Neuronal stem cell (in vitro differentiated cells): Measurements from ENCODE around the gene ANP32A.
"Not testable (repeated sequence)": the region's sequence is repeated elsewhere in the genome, so short reads cannot be mapped to it uniquely, and the experiment has no call there.

Source experiments
- DNase-seq: peaks from one replicate; pipeline ENCODE4 v3.0.0-alpha.2; 2013; ENCODE audit warnings: low spot score
- H2AFZ ChIP-seq: one replicate; pipeline ENCODE4 v1.6.1; 2013; ENCODE audit warnings: mild to moderate bottlenecking, low read length, inconsistent platforms
- H2AK5ac ChIP-seq: 2 replicates; pipeline ENCODE4 v1.6.1; 2013; ENCODE audit warnings: low read depth, mild to moderate bottlenecking, inconsistent platforms, low read length, moderate library complexity, mixed read lengths
- H2BK120ac ChIP-seq: 2 replicates; pipeline ENCODE4 v1.6.1; 2013; ENCODE audit warnings: low read depth, mild to moderate bottlenecking, inconsistent platforms, low read length, moderate library complexity, mixed read lengths
- H2BK12ac ChIP-seq: one replicate; pipeline ENCODE4 v1.6.1; 2013; ENCODE audit warnings: low read length, inconsistent platforms
- H2BK15ac ChIP-seq: 2 replicates; pipeline ENCODE4 v1.6.1; 2013; ENCODE audit warnings: mild to moderate bottlenecking, low read length, inconsistent platforms, mixed read lengths
- H2BK5ac ChIP-seq: one replicate; pipeline ENCODE4 v1.6.1; 2013; ENCODE audit warnings: inconsistent platforms, mild to moderate bottlenecking, low read length, moderate library complexity
- H3K14ac ChIP-seq: one replicate; pipeline ENCODE4 v1.6.1; 2013; ENCODE audit warnings: low read length, inconsistent platforms
- H3K18ac ChIP-seq: 2 replicates; pipeline ENCODE4 v1.6.1; 2013; ENCODE audit warnings: low read length, inconsistent platforms
- H3K23ac ChIP-seq: 2 replicates; pipeline ENCODE4 v1.6.1; 2013; ENCODE audit warnings: low read depth, mild to moderate bottlenecking, mixed read lengths, low read length, inconsistent platforms; ENCODE audit not compliant: poor library complexity
- H3K27ac ChIP-seq: replicated peaks from 3 replicates; pipeline ENCODE4 v1.5.1; 2013; ENCODE audit warnings: low read length, inconsistent platforms
- H3K27me3 ChIP-seq, 3 experiments: 2 replicates each; pipeline ENCODE4 v1.6.1; 2013; ENCODE audit warnings: low read length in 3 of 3, mild to moderate bottlenecking in 2 of 3, inconsistent platforms in 1 of 3, low read depth in 1 of 3, mixed read lengths in 1 of 3, moderate library complexity in 1 of 3; ENCODE audit not compliant: control insufficient read depth in 3 of 3, insufficient read depth in 3 of 3
- H3K36me3 ChIP-seq, 2 donors: replicated peaks in 1 of 2; 2 replicates each; pipeline ENCODE4 v1.6.1; 2013; ENCODE audit warnings: low read length in 2 of 2; ENCODE audit not compliant: control insufficient read depth in 2 of 2, insufficient read depth in 2 of 2
- H3K4ac ChIP-seq: 2 replicates; pipeline ENCODE4 v1.6.1; 2013; ENCODE audit warnings: inconsistent platforms, mild to moderate bottlenecking, low read length, moderate library complexity
- H3K4me1 ChIP-seq, 2 donors: 1 replicate in 1 of 2; 2 replicates in 1 of 2; pipeline ENCODE4 v1.6.1; 2013; ENCODE audit warnings: low read length in 2 of 2, low read depth in 1 of 2; ENCODE audit not compliant: control insufficient read depth in 2 of 2, insufficient read depth in 1 of 2
- H3K4me2 ChIP-seq: one replicate; pipeline ENCODE4 v1.6.1; 2013; ENCODE audit warnings: mild to moderate bottlenecking, low read length, inconsistent platforms; ENCODE audit not compliant: insufficient read depth, poor library complexity, severe bottlenecking
- H3K4me3 ChIP-seq, 2 donors: 2 replicates each; pipeline ENCODE4 v1.5.1; 2013; ENCODE audit warnings: low read length in 2 of 2, mild to moderate bottlenecking in 2 of 2, inconsistent platforms in 1 of 2, moderate library complexity in 1 of 2
- H3K79me1 ChIP-seq: one replicate; pipeline ENCODE4 v1.6.1; 2013; ENCODE audit warnings: low read depth, mild to moderate bottlenecking, inconsistent platforms, low read length, moderate library complexity
- H3K9ac ChIP-seq: one replicate; pipeline ENCODE4 v1.6.1; 2013; ENCODE audit warnings: mild to moderate bottlenecking, low read depth, low read length, inconsistent platforms; ENCODE audit not compliant: poor library complexity
- H3K9me3 ChIP-seq, 2 donors: replicated peaks in 1 of 2; 2 replicates each; pipeline versions ENCODE3 to v1.6.1; 2013; ENCODE audit warnings: low read length in 2 of 2, mild to moderate bottlenecking in 2 of 2, inconsistent platforms in 1 of 2, low read depth in 1 of 2, mixed read lengths in 1 of 2, moderate library complexity in 1 of 2; ENCODE audit not compliant: control insufficient read depth in 2 of 2, insufficient read depth in 1 of 2
- H4K8ac ChIP-seq: one replicate; pipeline ENCODE4 v1.6.1; 2013; ENCODE audit warnings: low read depth, mild to moderate bottlenecking, inconsistent platforms, low read length, moderate library complexity
- H4K91ac ChIP-seq: one replicate; pipeline ENCODE4 v1.6.1; 2013; ENCODE audit warnings: low read length, low read depth, mild to moderate bottlenecking, inconsistent platforms; ENCODE audit not compliant: poor library complexity
- WGBS, 2 donors: extraction: QIAGEN DNeasy Blood & Tissue Kit; methylation state at CpG; one replicate each; pipeline ENCODE4 v1.1.7; 2013; ENCODE audit warnings: missing lambda C conversion rate in 2 of 2, mixed read lengths in 1 of 2; ENCODE audit not compliant: insufficient read length in 2 of 2, insufficient replicate concordance in 1 of 2; ENCODE audit errors: extremely low coverage in 2 of 2; 5-methylcytosine and 5-hydroxymethylcytosine counted together

ANP32A gene

DNA sequence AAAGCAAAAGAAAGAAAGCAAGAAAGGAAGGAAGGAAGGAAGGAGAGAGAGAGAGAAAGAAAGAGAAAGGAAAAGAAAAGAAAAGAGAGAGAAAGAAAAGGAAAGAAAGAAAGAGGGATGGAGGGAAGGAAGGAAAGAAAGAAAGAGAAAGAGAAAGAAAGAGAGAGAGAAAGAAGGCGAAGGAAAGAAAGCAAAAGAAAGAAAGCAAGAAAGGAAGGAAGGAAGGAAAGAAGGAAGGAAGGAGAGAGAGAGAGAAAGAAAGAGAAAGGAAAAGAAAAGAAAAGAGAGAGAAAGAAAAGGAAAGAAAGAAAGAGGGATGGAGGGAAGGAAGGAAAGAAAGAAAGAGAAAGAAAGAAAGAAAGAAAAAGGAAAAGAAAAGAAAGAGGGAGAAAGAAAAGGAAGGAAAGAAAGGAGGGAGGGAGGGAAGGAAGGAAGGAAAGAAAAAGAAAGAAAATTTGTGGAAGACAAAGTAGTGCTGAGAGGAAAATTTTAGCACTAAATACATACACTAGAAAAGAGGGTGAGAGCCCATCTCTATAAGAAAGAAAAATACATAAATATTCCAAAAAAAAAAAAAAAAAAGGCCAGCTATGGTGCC, 60.6 kb downstream of the ANP32A start:
- not testable (repeated sequence) for H4K91ac ChIP-seq, H3K79me1 ChIP-seq, H3K23ac ChIP-seq, H2BK15ac ChIP-seq, H2BK120ac ChIP-seq, H3K36me3 ChIP-seq, H3K18ac ChIP-seq, H3K27ac ChIP-seq, H3K4me1 ChIP-seq, H3K4ac ChIP-seq, H4K8ac ChIP-seq, H3K14ac ChIP-seq, H3K4me3 ChIP-seq, H2BK12ac ChIP-seq, H3K4me2 ChIP-seq, H3K9me3 ChIP-seq, H2BK5ac ChIP-seq, H2AFZ ChIP-seq, DNase-seq, H3K9ac ChIP-seq, H2AK5ac ChIP-seq
- WGBS, 2 donors: no CpG with 5 or more reads among the region's 1 CpG
- peaks cover 0 to 13% (median 0%) of the 10 kb centered on the region in 3 experiments for H3K27me3 ChIP-seq

DNA sequence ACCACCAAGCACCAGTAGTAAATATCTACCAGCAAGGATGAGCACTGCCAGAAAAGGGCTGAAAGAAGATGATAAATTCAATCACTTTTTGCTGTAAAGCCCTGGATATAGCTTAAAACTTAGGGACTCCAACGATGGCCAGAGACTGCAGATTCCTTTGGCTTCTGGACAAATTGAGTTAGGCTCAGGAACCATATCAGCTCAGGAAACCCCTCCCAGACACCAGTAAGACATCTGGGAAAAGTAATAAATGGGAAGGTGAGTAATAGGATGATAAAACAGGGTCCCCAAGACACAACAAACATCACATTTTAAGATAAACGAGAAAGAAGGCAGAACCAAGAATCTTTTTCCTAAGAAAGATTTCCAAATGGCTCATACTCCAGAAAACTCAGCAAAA, 65.0 kb downstream of the ANP32A start:
- H2AFZ ChIP-seq: no peak overlapping the region
- H3K9ac ChIP-seq: no peak overlapping the region
- WGBS, 2 donors: no CpG with 5 or more reads among the region's 2 CpGs
- no peak overlapping the region for H3K23ac ChIP-seq
- no peak overlapping the region for H3K27ac ChIP-seq
- no peak overlapping the region for H3K14ac ChIP-seq
- no peak overlapping the region for H3K4me2 ChIP-seq
- H4K8ac ChIP-seq: no peak overlapping the region
- no peak overlapping the region for H3K4me3 ChIP-seq
- H4K91ac ChIP-seq: no peak overlapping the region
- H2BK5ac ChIP-seq: no peak overlapping the region
- no peaks in the 10 kb centered on the region for H3K36me3 ChIP-seq
- H3K4ac ChIP-seq: no peak overlapping the region
- H3K4me1 ChIP-seq: no peaks in the 10 kb centered on the region
- no peaks in the 10 kb centered on the region for H3K79me1 ChIP-seq
- no peak for DNase-seq
- no peak overlapping the region for H2AK5ac ChIP-seq
- H3K9me3 ChIP-seq: no peaks in the 10 kb centered on the region
- H2BK120ac ChIP-seq: no peak overlapping the region
- H3K18ac ChIP-seq: no peak overlapping the region
- no peak overlapping the region for H2BK12ac ChIP-seq
- H2BK15ac ChIP-seq: no peak overlapping the region
- H3K27me3 ChIP-seq: no peaks in the 10 kb centered on the region

DNA sequence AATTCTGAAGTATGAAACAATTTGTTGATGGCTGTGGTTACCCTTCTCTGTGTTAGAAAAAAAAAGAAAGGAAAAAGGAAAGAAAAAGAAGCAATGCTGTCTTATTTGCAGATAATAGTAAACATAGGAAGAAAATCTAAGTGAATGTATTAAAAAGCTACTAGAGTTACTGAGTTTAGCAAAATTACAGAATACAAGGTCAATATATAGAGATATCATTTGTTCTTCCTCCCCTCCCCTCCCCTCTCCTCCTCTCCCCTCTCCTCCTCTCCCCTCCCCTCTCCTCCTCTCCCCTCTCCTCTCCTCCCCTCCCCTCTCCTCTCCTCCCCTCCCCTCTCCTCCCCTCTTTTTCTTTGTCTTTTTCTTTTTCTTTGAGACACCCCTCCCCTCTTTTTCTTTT, 69.1 kb downstream of the ANP32A start:
- no peak overlapping the region for H2BK5ac ChIP-seq
- H3K4me1 ChIP-seq: no peaks in the 10 kb centered on the region
- H3K4me2 ChIP-seq: no peak overlapping the region
- no peaks in the 10 kb centered on the region for H3K9me3 ChIP-seq
- no peak overlapping the region for H2BK15ac ChIP-seq
- no peaks in the 10 kb centered on the region for H3K27me3 ChIP-seq
- H3K36me3 ChIP-seq: no peaks in the 10 kb centered on the region
- no peak overlapping the region for H3K9ac ChIP-seq
- H2BK120ac ChIP-seq: no peak overlapping the region
- no peak overlapping the region for H2AK5ac ChIP-seq
- no peak overlapping the region for H3K14ac ChIP-seq
- H2AFZ ChIP-seq: no peak overlapping the region
- no peak overlapping the region for H4K8ac ChIP-seq
- H4K91ac ChIP-seq: no peak overlapping the region
- no peak overlapping the region for H3K4ac ChIP-seq
- H2BK12ac ChIP-seq: no peak overlapping the region
- H3K18ac ChIP-seq: no peak overlapping the region
- DNase-seq: no peak
- no peaks in the 10 kb centered on the region for H3K79me1 ChIP-seq
- no peak overlapping the region for H3K4me3 ChIP-seq
- no peak overlapping the region for H3K27ac ChIP-seq
- no peak overlapping the region for H3K23ac ChIP-seq

DNA sequence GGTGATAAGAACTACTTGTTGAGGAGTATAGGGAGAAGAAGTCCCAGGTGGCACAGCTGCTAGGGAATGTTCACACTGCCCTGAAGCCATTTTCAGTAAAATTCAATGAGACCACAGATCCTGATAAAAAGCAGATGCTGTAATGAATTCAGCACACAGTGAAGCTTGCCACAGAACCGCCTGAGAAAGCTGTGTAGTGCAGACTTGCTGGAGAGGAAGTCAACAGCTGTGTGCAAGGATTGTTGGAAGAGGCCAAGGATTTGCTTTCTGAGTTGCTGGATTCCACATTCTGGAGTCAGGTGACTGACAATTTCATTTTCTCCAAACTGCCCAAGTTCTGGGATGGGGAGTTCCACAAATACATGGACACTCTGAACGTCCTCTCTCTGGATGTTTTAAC, 70.9 kb downstream of the ANP32A start:
- Histone ChIP-seq H2AK5ac (no peak overlapping the region), H3K4me1 (no peaks in the 10 kb centered on the region), H3K79me1 (no peaks in the 10 kb centered on the region), H2BK15ac (no peak overlapping the region), H3K27ac (no peak overlapping the region), H3K9me3 (no peaks in the 10 kb centered on the region), H3K9ac (no peak overlapping the region), H3K14ac (no peak overlapping the region), H3K4me2 (no peak overlapping the region), H4K8ac (no peak overlapping the region), H2BK5ac (no peak overlapping the region), H2BK120ac (no peak overlapping the region), H3K27me3 (no peaks in the 10 kb centered on the region), H3K23ac (no peak overlapping the region), H2BK12ac (no peak overlapping the region), H2AFZ (no peak overlapping the region), H3K18ac (no peak overlapping the region), H4K91ac (no peak overlapping the region), H3K4ac (no peak overlapping the region), H3K4me3 (no peak overlapping the region), H3K36me3 (no peaks in the 10 kb centered on the region)
- WGBS, 2 donors: no CpG with 5 or more reads among the region's 2 CpGs
- no peak for DNase-seq
